GM12891 (cell line): ENCODE results near the gene CCNH.

ENCODE experiments used
- PAX5 ChIP-seq: IDR thresholded peaks from 2 replicates; pipeline ENCODE4 v1.6.1; 2011; ENCODE audit warnings: low read length, moderate library complexity, mild to moderate bottlenecking; ENCODE audit not compliant: insufficient read depth, severe bottlenecking
- POLR2A ChIP-seq: IDR thresholded peaks from 2 replicates; pipeline ENCODE4 v1.6.1; 2011; ENCODE audit warnings: low read depth, low read length, control low read depth
- POLR2AphosphoS5 ChIP-seq: IDR thresholded peaks from 2 replicates; pipeline ENCODE4 v1.6.1; 2011; ENCODE audit warnings: low read depth, low read length, control low read depth
- POU2F2 ChIP-seq: IDR thresholded peaks from 2 replicates; pipeline ENCODE4 v1.6.1; 2011; ENCODE audit warnings: low read depth, mild to moderate bottlenecking, control low read depth, low read length, moderate library complexity
- SPI1 ChIP-seq: IDR thresholded peaks from 2 replicates; pipeline ENCODE4 v1.6.1; 2011; ENCODE audit warnings: low read depth, low read length, control low read depth
- TAF1 ChIP-seq: IDR thresholded peaks from 2 replicates; pipeline ENCODE4 v1.6.1; 2011; ENCODE audit warnings: low read depth, low read length, control low read depth

DNA sequence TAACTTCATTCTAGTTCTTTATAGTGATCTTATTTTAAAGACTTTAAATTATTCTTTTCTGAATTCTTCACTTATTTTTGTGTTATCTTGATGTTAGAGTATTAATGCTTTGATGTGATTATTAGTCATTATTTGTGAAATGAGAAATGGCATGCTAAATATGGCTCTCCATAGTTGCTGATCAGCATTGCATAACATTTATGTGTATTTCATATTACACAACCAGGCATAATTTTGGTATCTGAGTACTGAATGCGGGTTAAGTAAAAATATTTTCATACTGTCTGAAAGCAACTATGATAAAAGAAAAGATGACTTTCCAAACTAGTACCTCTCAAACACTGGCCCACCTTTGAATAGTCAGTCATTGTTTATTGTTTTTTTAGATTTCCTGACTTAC, 41.1 kb upstream of the CCNH start:
- TF ChIP-seq POLR2A: no peak
- TF ChIP-seq POLR2AphosphoS5: no peak
- no peak for TF ChIP-seq SPI1
- no peak for TF ChIP-seq POU2F2
- no peak for TF ChIP-seq TAF1
- TF ChIP-seq PAX5: no peak
